ENCODE measurements around the gene RHOBTB3. TPM values are rescaled to one million over a fixed set of nuclear protein-coding genes. Genes with fewer than 3 reads are reported as not detected.

The RHOBTB3 gene
- total RNA-seq, 1 experiment from 2014 or later: 85.6 TPM

GRCh38 chr5:95798545-95798944 lies 67.4 kb downstream of the RHOBTB3 start:
- no peaks in the 10 kb centered on the region for H3K27me3 ChIP-seq (replicated peaks; ENCODE audit: control insufficient read depth, insufficient read depth, low read length)
- intact Hi-C loops (cut with micrococcal nuclease; ENCODE audit: unreplicated experiment): no loop called here
- peaks cover 32% of the 10 kb centered on the region for H3K4me1 ChIP-seq
- H3K9me3 ChIP-seq: no peaks in the 10 kb centered on the region
- Mint-ChIP-seq H3K9me3 (ENCODE audit: unreplicated experiment) (no peaks in the 10 kb centered on the region), H3K36me3 (ENCODE audit: insufficient read depth, unreplicated experiment) (peaks cover 13% of the 10 kb centered on the region), H3K27ac (ENCODE audit: unreplicated experiment) (no peak overlapping the region), H3K27me3 (ENCODE audit: insufficient read depth, unreplicated experiment) (no peaks in the 10 kb centered on the region), H3K4me1 (ENCODE audit: low read depth, unreplicated experiment) (peaks cover 21% of the 10 kb centered on the region), H3K4me3 (ENCODE audit: unreplicated experiment) (no peak overlapping the region)
- no peaks in the 10 kb centered on the region for H3K36me3 ChIP-seq (ENCODE audit: control insufficient read depth, insufficient read depth, low read length)
- no TSS peak for BruUV-seq (replicated peaks)
- ChIA-PET CTCF (no interaction called here), POLR2A (no interaction called here)
- DNase-seq: no peak
- no peak overlapping the region for H3K4me3 ChIP-seq (ENCODE audit: low read depth, low read length)
- TF ChIP-seq CTCF (IDR thresholded peaks at IDR 0.05; ENCODE audit: insufficient read depth in 1 of 2, low read depth in 1 of 2, low read length in 1 of 2, severe bottlenecking in 1 of 2, unreplicated experiment in 1 of 2): no peak

GRCh38 chr5:95799191-95799835 lies 68.2 kb downstream of the RHOBTB3 start:
- Histone ChIP-seq H3K27me3 (replicated peaks; ENCODE audit: control insufficient read depth, insufficient read depth, low read length) (no peaks in the 10 kb centered on the region), H3K4me3 (ENCODE audit: low read depth, low read length) (no peak overlapping the region), H3K9me3 (no peaks in the 10 kb centered on the region), H3K36me3 (ENCODE audit: control insufficient read depth, insufficient read depth, low read length) (no peaks in the 10 kb centered on the region), H3K4me1 (peaks cover 32% of the 10 kb centered on the region)
- H3K27me3 Mint-ChIP-seq (ENCODE audit: insufficient read depth, unreplicated experiment): no peaks in the 10 kb centered on the region
- no peak for DNase-seq
- no peak for TF ChIP-seq CTCF (IDR thresholded peaks at IDR 0.05; ENCODE audit: insufficient read depth in 1 of 2, low read depth in 1 of 2, low read length in 1 of 2, severe bottlenecking in 1 of 2, unreplicated experiment in 1 of 2)
- ChIA-PET POLR2A (no interaction called here), CTCF (no interaction called here)
- H3K4me1 Mint-ChIP-seq (ENCODE audit: low read depth, unreplicated experiment): peaks cover 20% of the 10 kb centered on the region
- no peak overlapping the region for H3K27ac Mint-ChIP-seq (ENCODE audit: unreplicated experiment)
- H3K4me3 Mint-ChIP-seq (ENCODE audit: unreplicated experiment): no peak overlapping the region
- no peaks in the 10 kb centered on the region for H3K9me3 Mint-ChIP-seq (ENCODE audit: unreplicated experiment)
- intact Hi-C loops (cut with micrococcal nuclease; ENCODE audit: unreplicated experiment): no loop called here
- BruUV-seq (replicated peaks): no TSS peak
- H3K36me3 Mint-ChIP-seq (ENCODE audit: insufficient read depth, unreplicated experiment): peaks cover 6% of the 10 kb centered on the region

GRCh38 chr5:95800553-95800952 lies 69.4 kb downstream of the RHOBTB3 start:
- peaks cover 33% of the 10 kb centered on the region for H3K4me1 ChIP-seq
- H3K36me3 Mint-ChIP-seq (ENCODE audit: insufficient read depth, unreplicated experiment): peaks cover 5% of the 10 kb centered on the region
- no peak for TF ChIP-seq CTCF (IDR thresholded peaks at IDR 0.05; ENCODE audit: insufficient read depth in 1 of 2, low read depth in 1 of 2, low read length in 1 of 2, severe bottlenecking in 1 of 2, unreplicated experiment in 1 of 2)
- BruUV-seq (replicated peaks): no TSS peak
- no peaks in the 10 kb centered on the region for H3K9me3 ChIP-seq
- H3K27me3 ChIP-seq (replicated peaks; ENCODE audit: control insufficient read depth, insufficient read depth, low read length): no peaks in the 10 kb centered on the region
- H3K36me3 ChIP-seq (ENCODE audit: control insufficient read depth, insufficient read depth, low read length): no peaks in the 10 kb centered on the region
- H3K27ac Mint-ChIP-seq (ENCODE audit: unreplicated experiment): no peak overlapping the region
- no peak overlapping the region for H3K4me3 ChIP-seq (ENCODE audit: low read depth, low read length)
- CTCF ChIA-PET: no interaction called here
- H3K27me3 Mint-ChIP-seq (ENCODE audit: insufficient read depth, unreplicated experiment): no peaks in the 10 kb centered on the region
- POLR2A ChIA-PET: interaction anchor here (1.1 kb wide), 1 partner anchor 22 kb away, joined by 3 read pairs; the partner anchor contains the start of gene GLRX
- no peak overlapping the region for H3K4me3 Mint-ChIP-seq (ENCODE audit: unreplicated experiment)
- intact Hi-C loops (cut with micrococcal nuclease; ENCODE audit: unreplicated experiment): no loop called here
- peaks cover 20% of the 10 kb centered on the region for H3K4me1 Mint-ChIP-seq (ENCODE audit: low read depth, unreplicated experiment)
- no peaks in the 10 kb centered on the region for H3K9me3 Mint-ChIP-seq (ENCODE audit: unreplicated experiment)
- DNase-seq: no peak
